Natural killer cell treated with Interleukin-12 subunit alpha and Interleukin-12 subunit beta and Interleukin-15 and Interleukin-18, amount 100 ng/mL, for 72 hours (primary cell): ENCODE results near the gene STEAP3. TPM values are rescaled to one million over a fixed set of nuclear protein-coding genes. Genes with fewer than 3 reads are reported as not detected.
A peak's percentile ranks its signal among the peaks of the same experiment; 100 is the strongest.

Source experiments
- ATAC-seq, 2 donors: fragments of 150-1000 bp; cut with Tn5 transposase in 1 of 2; sonication (Bioruptor Pico), chemical (Tn5 transposase) in 1 of 2; 2 replicates each; pipeline ENCODE4 v1.10.0; 2021
- DNase-seq: peaks from one replicate; pipeline ENCODE4 v3.0.0; 2022; ENCODE audit warnings: low spot score
- H3K27ac Mint-ChIP-seq, 2 donors: 1 replicate in 1 of 2; 2 replicates in 1 of 2; pipeline ENCODE4 v1.8.0; 2022; ENCODE audit warnings: mixed read lengths in 2 of 2, mild to moderate bottlenecking in 1 of 2, moderate library complexity in 1 of 2
- H3K27me3 Mint-ChIP-seq, 2 donors: 1 replicate in 1 of 2; 2 replicates in 1 of 2; pipeline ENCODE4 v1.8.0; 2022; ENCODE audit warnings: mixed read lengths in 2 of 2
- H3K36me3 Mint-ChIP-seq: one replicate; pipeline ENCODE4 v1.8.0; 2022; ENCODE audit warnings: mixed read lengths
- H3K4me1 Mint-ChIP-seq, 2 donors: 1 replicate in 1 of 2; 2 replicates in 1 of 2; pipeline ENCODE4 v1.8.0; 2022; ENCODE audit warnings: low read depth in 2 of 2, mixed read lengths in 2 of 2, mild to moderate bottlenecking in 1 of 2
- H3K4me3 Mint-ChIP-seq: one replicate; pipeline ENCODE4 v1.8.0; 2022; ENCODE audit warnings: mixed read lengths
- H3K9me3 Mint-ChIP-seq: 2 replicates; pipeline ENCODE4 v1.8.0; 2022; ENCODE audit warnings: mixed read lengths
- total RNA-seq, 2 donors: library from RNA; stranded (reverse); gene quantifications; one replicate each; pipeline ENCODE4 v1.2.3, GENCODE V29; 2022

The STEAP3 gene
- total RNA-seq, 2 donors from 2014 or later: 1.3 to 2.3 TPM

DNA sequence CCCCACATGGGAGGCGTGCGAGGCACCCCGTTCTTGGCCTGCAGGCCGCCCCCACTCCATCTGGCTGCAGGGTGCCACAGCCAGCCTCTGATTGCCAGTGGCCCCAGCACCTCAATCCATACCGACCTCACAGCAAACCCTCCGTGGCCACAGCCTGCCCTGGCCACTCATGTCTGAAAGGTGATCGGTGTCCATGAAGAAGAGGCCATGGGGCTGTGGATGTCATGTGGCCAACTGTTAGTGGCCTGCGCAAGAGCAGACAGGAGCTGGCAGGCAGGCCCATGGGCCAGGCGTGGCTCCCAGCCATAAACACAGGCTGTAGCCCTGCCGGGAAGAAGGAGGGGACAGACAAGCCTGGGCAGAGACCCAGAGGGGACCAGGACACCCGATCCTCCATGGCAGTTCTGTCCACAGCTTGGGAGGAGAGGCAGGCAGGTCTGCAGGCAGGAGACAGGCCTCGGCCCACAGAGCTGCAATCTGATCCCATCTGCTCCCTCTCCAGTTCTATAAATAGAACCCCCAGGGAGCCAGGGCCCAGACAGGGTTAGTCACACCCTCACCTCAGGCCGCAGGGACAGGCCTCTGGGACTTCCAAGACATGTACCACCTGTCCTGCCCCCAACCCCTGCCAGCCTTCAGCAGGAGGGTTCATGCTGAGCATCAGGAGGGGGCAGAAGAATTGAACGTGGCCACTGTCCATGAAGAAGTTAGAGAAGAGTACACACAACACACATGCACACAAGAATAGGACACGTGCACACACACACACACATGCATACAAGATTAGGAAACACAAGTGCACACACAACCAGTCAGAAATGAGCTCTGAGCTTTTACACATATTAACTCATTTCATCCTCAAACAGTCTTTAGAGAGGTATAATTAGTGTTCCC lies 16.9 kb downstream of the STEAP3 start:
- Mint-ChIP-seq H3K4me3 (no peak overlapping the region), H3K27me3 (no peaks in the 10 kb centered on the region), H3K4me1 (peaks cover 19 to 20% of the 10 kb centered on the region in 2 donors), H3K36me3 (no peaks in the 10 kb centered on the region), H3K9me3 (no peaks in the 10 kb centered on the region), H3K27ac (no peak overlapping the region)
- ATAC-seq (no peak), DNase-seq (no peak)

GRCh38 chr2:119241205-119241532 lies 17.5 kb downstream of the STEAP3 start:
- ATAC-seq (no peak), DNase-seq (no peak)
- Mint-ChIP-seq H3K36me3 (no peaks in the 10 kb centered on the region), H3K4me1 (peaks cover 19 to 20% of the 10 kb centered on the region in 2 donors), H3K4me3 (no peak overlapping the region), H3K27me3 (no peaks in the 10 kb centered on the region), H3K27ac (no peak overlapping the region), H3K9me3 (no peaks in the 10 kb centered on the region)

GRCh38 chr2:119242276-119243119 lies 18.9 kb downstream of the STEAP3 start:
- no peaks in the 10 kb centered on the region for H3K36me3 Mint-ChIP-seq
- H3K9me3 Mint-ChIP-seq: no peaks in the 10 kb centered on the region
- ATAC-seq (no peak), DNase-seq (peak; percentile 53)
- H3K4me3 Mint-ChIP-seq: no peak overlapping the region
- peaks cover 13% of the 10 kb centered on the region in 2 donors for H3K4me1 Mint-ChIP-seq
- no peaks in the 10 kb centered on the region for H3K27me3 Mint-ChIP-seq
- no peak overlapping the region for H3K27ac Mint-ChIP-seq

DNA sequence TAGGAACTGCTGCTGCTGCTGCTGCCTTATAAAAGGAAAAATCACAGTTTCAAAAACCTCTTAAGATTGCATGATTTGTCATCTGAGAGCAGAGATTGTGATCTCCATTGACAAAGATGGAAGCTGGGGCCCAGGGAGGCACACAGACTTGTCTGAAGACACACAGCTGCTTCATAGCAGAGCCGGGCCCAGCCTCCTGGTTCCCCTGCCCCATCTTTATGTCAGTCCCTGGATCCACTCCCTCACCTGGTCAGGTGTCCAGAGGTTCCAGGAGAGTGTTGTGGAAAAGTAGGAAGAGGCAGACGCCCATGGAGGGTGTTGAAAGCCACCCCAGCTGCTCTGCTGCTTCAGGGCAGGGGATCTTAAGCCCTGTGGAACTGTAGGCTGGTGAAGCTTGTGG lies 20.0 kb downstream of the STEAP3 start:
- ATAC-seq: no peak
- Mint-ChIP-seq H3K9me3 (no peaks in the 10 kb centered on the region), H3K27me3 (no peaks in the 10 kb centered on the region), H3K4me3 (no peak overlapping the region), H3K36me3 (no peaks in the 10 kb centered on the region), H3K4me1 (peaks cover 2 to 4% of the 10 kb centered on the region in 2 donors), H3K27ac (no peak overlapping the region)
- peak; percentile 37 for DNase-seq

DNA sequence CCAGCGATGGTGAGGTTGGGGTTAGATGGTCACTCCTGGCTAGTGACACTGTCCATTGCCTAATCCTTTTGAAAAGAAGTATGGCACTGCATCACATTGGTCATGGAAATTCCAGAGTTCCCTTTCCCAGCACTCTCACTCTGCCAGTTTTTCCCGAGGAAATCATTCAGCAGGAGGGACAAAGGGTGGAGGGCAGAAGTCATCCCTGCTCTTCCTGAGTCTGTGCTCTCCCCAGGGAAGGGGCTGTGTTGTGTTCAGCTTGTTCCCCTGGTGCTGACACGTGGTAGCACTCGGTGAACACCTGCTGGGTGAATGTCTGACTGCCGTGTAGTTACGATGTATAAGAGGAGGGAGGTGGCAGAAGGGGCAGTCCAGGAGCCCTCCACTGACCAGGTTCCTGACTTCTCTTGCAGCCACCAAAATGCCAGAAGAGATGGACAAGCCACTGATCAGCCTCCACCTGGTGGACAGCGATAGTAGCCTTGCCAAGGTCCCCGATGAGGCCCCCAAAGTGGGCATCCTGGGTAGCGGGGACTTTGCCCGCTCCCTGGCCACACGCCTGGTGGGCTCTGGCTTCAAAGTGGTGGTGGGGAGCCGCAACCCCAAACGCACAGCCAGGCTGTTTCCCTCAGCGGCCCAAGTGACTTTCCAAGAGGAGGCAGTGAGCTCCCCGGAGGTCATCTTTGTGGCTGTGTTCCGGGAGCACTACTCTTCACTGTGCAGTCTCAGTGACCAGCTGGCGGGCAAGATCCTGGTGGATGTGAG lies 21.6 kb downstream of the STEAP3 start:
- Mint-ChIP-seq H3K27ac (no peak overlapping the region), H3K4me1 (peaks cover 0 to 3% of the 10 kb centered on the region in 2 donors), H3K27me3 (no peaks in the 10 kb centered on the region), H3K4me3 (no peak overlapping the region), H3K36me3 (no peaks in the 10 kb centered on the region), H3K9me3 (no peaks in the 10 kb centered on the region)
- DNase-seq (peak; percentile 32), ATAC-seq (peak in 1 of 2 donors; percentile 14)

DNA sequence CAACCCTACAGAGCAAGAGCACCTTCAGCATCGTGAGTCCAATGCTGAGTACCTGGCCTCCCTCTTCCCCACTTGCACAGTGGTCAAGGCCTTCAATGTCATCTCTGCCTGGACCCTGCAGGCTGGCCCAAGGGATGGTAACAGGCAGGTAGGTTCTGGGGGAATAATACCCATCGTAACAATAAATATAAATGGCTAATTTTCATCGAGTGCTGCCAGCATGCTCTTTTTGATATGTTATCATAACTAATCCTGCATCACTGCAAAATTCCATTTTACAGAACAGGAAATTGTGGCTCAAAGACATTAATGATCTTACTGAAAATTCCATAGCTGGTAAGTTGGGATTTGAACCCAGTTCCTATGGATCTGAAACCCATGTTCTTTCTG lies 22.2 kb downstream of the STEAP3 start:
- H3K4me1 Mint-ChIP-seq: peaks cover 0 to 3% of the 10 kb centered on the region in 2 donors
- no peaks in the 10 kb centered on the region for H3K27me3 Mint-ChIP-seq
- H3K4me3 Mint-ChIP-seq: no peak overlapping the region
- no peaks in the 10 kb centered on the region for H3K9me3 Mint-ChIP-seq
- ATAC-seq (no peak), DNase-seq (peak; percentile 22)
- no peak overlapping the region for H3K27ac Mint-ChIP-seq
- H3K36me3 Mint-ChIP-seq: no peaks in the 10 kb centered on the region

DNA sequence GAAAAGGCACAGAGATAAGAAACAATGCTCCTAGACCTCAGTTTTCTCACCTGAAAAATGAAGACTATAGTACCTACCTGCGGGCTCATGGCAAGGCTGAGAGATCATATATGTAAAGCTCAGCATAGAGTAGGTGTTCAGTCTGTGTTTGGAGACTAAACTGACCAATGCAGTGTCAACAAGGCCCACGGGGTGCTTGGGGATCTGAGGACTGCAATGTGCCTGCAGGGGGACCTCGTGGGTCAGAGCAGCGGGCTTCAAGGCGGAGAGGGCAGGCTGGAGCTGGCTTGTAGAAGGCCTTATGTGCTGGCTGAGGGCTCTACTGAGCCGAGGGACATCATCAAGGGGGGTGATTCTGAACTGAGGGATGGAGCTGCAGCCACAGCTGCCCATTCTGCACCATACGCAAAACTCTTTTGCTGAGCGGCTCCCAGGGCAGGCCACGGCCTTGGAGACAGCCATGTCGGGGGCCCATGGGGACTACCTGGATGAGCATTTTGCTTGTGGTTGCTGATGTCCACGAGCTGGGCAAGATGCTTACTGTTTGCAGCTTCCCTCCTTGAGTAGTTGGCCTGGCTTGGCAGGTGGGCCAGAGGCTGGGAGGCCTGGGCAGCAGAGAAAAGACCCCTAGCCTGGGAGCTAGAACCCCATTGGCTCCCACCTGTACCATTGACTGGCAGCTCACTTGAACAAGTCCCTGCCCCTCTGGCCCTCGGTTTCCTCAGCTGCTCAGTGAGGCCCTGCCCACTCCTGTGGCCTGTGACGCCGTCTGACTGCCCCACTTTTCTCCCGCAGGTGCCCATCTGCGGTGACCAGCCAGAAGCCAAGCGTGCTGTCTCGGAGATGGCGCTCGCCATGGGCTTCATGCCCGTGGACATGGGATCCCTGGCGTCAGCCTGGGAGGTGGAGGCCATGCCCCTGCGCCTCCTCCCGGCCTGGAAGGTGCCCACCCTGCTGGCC lies 23.5 kb downstream of the STEAP3 start:
- no peak overlapping the region for H3K4me3 Mint-ChIP-seq
- H3K36me3 Mint-ChIP-seq: no peaks in the 10 kb centered on the region
- no peaks in the 10 kb centered on the region for H3K9me3 Mint-ChIP-seq
- H3K27ac Mint-ChIP-seq: no peak overlapping the region
- ATAC-seq: no peak
- DNase-seq: no peak
- H3K4me1 Mint-ChIP-seq: peaks cover 0 to 3% of the 10 kb centered on the region in 2 donors
- H3K27me3 Mint-ChIP-seq: no peaks in the 10 kb centered on the region

DNA sequence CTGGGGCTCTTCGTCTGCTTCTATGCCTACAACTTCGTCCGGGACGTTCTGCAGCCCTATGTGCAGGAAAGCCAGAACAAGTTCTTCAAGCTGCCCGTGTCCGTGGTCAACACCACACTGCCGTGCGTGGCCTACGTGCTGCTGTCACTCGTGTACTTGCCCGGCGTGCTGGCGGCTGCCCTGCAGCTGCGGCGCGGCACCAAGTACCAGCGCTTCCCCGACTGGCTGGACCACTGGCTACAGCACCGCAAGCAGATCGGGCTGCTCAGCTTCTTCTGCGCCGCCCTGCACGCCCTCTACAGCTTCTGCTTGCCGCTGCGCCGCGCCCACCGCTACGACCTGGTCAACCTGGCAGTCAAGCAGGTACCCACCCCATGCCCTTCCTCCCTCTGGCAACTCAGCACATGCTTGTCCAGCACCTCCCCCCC lies 24.2 kb downstream of the STEAP3 start:
- H3K4me1 Mint-ChIP-seq: peaks cover 0 to 3% of the 10 kb centered on the region in 2 donors
- no peaks in the 10 kb centered on the region for H3K27me3 Mint-ChIP-seq
- H3K9me3 Mint-ChIP-seq: no peaks in the 10 kb centered on the region
- no peak overlapping the region for H3K27ac Mint-ChIP-seq
- no peak overlapping the region for H3K4me3 Mint-ChIP-seq
- DNase-seq (no peak), ATAC-seq (no peak)
- H3K36me3 Mint-ChIP-seq: no peaks in the 10 kb centered on the region

DNA sequence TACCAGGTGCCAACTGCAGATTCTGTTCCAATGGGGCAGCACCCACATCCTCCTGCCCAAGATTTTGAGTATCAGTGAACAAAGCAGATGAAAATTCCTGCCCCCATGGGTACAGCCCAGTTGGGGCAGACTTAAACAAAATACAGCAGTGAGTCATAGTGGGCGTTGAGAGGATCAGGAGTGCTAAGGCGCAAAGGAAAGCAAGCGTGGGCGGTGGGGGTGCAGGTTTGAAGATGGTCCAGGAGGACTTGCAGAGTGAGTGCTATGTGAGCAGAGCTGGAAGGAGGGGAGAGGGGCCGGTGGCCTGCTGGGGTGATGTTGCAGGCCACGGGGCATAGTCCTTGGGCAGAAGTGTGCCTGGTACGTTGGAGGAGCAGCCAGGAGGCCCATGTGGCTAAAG lies 24.7 kb downstream of the STEAP3 start:
- Mint-ChIP-seq H3K27me3 (no peaks in the 10 kb centered on the region), H3K4me1 (peaks cover 0 to 3% of the 10 kb centered on the region in 2 donors), H3K4me3 (no peak overlapping the region), H3K9me3 (no peaks in the 10 kb centered on the region), H3K27ac (no peak overlapping the region), H3K36me3 (no peaks in the 10 kb centered on the region)
- no peak for ATAC-seq
- DNase-seq: no peak

DNA sequence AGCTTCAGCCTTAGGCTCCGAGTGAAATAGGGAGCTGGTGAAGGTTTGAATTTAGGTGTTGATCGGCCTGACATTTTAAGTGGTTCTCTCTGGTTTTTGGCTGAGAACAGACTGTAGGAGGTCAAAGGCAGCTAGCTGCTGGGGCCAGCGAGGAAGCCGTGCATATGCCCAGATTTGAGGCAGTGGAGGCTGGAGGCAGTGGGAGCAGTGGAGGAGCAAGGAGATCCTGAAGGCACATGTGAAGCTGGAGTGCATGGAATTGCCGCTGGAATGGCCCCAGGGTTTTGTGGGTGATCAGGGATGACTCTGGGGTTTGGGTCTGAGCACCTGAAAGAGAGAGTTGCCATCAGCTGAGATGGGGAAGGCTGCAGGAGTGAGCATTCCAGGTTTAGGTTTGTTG lies 25.1 kb downstream of the STEAP3 start:
- no peak for ATAC-seq
- Mint-ChIP-seq H3K9me3 (no peaks in the 10 kb centered on the region), H3K4me3 (no peak overlapping the region), H3K4me1 (peaks cover 0 to 3% of the 10 kb centered on the region in 2 donors), H3K27me3 (no peaks in the 10 kb centered on the region), H3K36me3 (no peaks in the 10 kb centered on the region), H3K27ac (no peak overlapping the region)
- DNase-seq: no peak

- DNase-seq (no peak), ATAC-seq (no peak)
- H3K27me3 Mint-ChIP-seq: no peaks in the 10 kb centered on the region
- H3K4me1 Mint-ChIP-seq: peaks cover 0 to 3% of the 10 kb centered on the region in 2 donors
- H3K9me3 Mint-ChIP-seq: no peaks in the 10 kb centered on the region
- H3K36me3 Mint-ChIP-seq: no peaks in the 10 kb centered on the region
- no peak overlapping the region for H3K27ac Mint-ChIP-seq
- H3K4me3 Mint-ChIP-seq: no peak overlapping the region
Observed at GRCh38 chr2:119249311-119249710, 25.7 kb downstream of the STEAP3 start.

GRCh38 chr2:119249855-119250717 lies 26.5 kb downstream of the STEAP3 start:
- Mint-ChIP-seq H3K36me3 (no peaks in the 10 kb centered on the region), H3K4me3 (no peak overlapping the region), H3K4me1 (peaks cover 0 to 3% of the 10 kb centered on the region in 2 donors), H3K27ac (no peak overlapping the region), H3K9me3 (no peaks in the 10 kb centered on the region), H3K27me3 (no peaks in the 10 kb centered on the region)
- DNase-seq (no peak), ATAC-seq (no peak)
